ENCODE results near the gene WASL. TPM values are rescaled to one million over a fixed set of nuclear protein-coding genes. Genes with fewer than 3 reads are reported as not detected.

The WASL gene
- total RNA-seq, 2 donors from 2014 or later: 35.1 to 36.7 TPM

DNA sequence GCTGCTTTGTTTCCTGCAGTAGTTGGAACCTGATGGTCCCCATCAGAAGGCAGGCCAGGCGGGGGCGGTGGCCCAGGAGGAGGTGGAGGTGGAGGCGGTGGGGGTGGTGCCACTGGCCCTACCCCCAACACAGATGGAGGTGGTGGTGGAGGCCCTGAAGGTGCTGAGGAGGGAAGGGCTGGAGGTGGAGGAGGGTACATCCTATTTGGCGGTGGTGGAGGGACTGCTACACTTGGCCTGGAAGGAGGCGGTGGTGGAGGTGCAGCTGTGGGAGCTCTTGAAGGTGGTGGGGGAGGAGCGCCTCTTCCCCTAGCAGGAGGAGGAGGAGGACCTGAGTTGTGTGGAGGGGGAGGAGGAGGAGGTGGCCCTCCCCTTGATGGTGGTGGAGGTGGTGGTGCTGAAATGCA, 56.3 kb downstream of the WASL start:
- Histone ChIP-seq H3K27me3 (ENCODE audit: control insufficient read depth, insufficient read depth, low read length, poor library complexity, severe bottlenecking) (no peaks in the 10 kb centered on the region), H3K36me3 (ENCODE audit: control insufficient read depth, insufficient read depth, low read length) (peaks cover 93% of the 10 kb centered on the region), H3K9ac (ENCODE audit: extremely low read depth, low read length, poor library complexity, severe bottlenecking) (no peak overlapping the region), H3K27ac (ENCODE audit: low read depth, low read length) (no peak overlapping the region), H3K4me1 (ENCODE audit: control insufficient read depth, insufficient read depth, low read length) (no peaks in the 10 kb centered on the region), H3K9me3 (ENCODE audit: control insufficient read depth, low read length) (no peaks in the 10 kb centered on the region), H3K4me3 (ENCODE audit: low read length) (no peak overlapping the region)
- peaks cover 45% of the 10 kb centered on the region for H3K36me3 Mint-ChIP-seq (ENCODE audit: low read depth)
- H3K9me3 Mint-ChIP-seq: no peaks in the 10 kb centered on the region
- no peaks in the 10 kb centered on the region for H3K4me1 Mint-ChIP-seq
- WGBS, 2 experiments (ENCODE audit: insufficient coverage in 1 of 2, insufficient read length in 1 of 2): 94% methylated on average over 6 of the region's 6 CpGs; no CpG with 5 or more reads in 1 of the 2 experiments
- no peaks in the 10 kb centered on the region for H3K27me3 Mint-ChIP-seq (ENCODE audit: insufficient read depth)
- DNase-seq: peak; percentile 92
- TF ChIP-seq, protein P1, sequence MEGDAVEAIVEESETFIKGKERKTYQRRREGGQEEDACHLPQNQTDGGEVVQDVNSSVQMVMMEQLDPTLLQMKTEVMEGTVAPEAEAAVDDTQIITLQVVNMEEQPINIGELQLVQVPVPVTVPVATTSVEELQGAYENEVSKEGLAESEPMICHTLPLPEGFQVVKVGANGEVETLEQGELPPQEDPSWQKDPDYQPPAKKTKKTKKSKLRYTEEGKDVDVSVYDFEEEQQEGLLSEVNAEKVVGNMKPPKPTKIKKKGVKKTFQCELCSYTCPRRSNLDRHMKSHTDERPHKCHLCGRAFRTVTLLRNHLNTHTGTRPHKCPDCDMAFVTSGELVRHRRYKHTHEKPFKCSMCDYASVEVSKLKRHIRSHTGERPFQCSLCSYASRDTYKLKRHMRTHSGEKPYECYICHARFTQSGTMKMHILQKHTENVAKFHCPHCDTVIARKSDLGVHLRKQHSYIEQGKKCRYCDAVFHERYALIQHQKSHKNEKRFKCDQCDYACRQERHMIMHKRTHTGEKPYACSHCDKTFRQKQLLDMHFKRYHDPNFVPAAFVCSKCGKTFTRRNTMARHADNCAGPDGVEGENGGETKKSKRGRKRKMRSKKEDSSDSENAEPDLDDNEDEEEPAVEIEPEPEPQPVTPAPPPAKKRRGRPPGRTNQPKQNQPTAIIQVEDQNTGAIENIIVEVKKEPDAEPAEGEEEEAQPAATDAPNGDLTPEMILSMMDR (conservative IDR thresholded peaks at IDR 0.05): no peak
- no peak overlapping the region for H3K4me3 Mint-ChIP-seq
- H3K27ac Mint-ChIP-seq: no peak overlapping the region

DNA sequence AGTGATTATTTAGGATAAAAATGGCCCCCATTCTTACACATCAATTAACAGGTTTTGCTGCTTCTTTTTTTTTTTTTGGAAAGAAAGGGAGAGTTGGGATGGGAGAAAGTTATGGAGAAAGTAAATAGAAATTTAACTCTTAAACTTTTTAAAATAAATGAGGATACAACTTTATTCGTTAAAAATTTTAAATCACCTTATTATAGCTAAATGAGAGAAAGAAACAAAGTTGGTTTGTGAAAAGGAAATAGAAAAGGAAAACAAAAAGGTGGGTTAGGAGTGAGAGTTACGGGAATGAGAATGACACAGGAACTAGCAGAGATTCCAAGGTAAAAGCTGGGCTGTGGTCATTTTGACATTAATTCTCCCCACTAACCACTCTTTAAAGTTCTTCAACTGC, 58.3 kb downstream of the WASL start:
- Mint-ChIP-seq H3K36me3 (ENCODE audit: low read depth) (peaks cover 42% of the 10 kb centered on the region), H3K4me3 (no peak overlapping the region), H3K4me1 (no peaks in the 10 kb centered on the region), H3K9me3 (no peaks in the 10 kb centered on the region), H3K27ac (no peak overlapping the region), H3K27me3 (ENCODE audit: insufficient read depth) (no peaks in the 10 kb centered on the region)
- DNase-seq: no peak
- H3K4me1 ChIP-seq (ENCODE audit: control insufficient read depth, insufficient read depth, low read length): no peaks in the 10 kb centered on the region
- H3K9ac ChIP-seq (ENCODE audit: extremely low read depth, low read length, poor library complexity, severe bottlenecking): no peak overlapping the region
- H3K4me3 ChIP-seq (ENCODE audit: low read length): no peak overlapping the region
- no peak overlapping the region for H3K27ac ChIP-seq (ENCODE audit: low read depth, low read length)
- whole genome bisulfite sequencing, 2 experiments (ENCODE audit: insufficient coverage in 1 of 2, insufficient read length in 1 of 2): 100% methylated on average over 1 of the region's 2 CpGs; no CpG with 5 or more reads in 1 of the 2 experiments
- no peaks in the 10 kb centered on the region for H3K9me3 ChIP-seq (ENCODE audit: control insufficient read depth, low read length)
- peaks cover 84% of the 10 kb centered on the region for H3K36me3 ChIP-seq (ENCODE audit: control insufficient read depth, insufficient read depth, low read length)
- no peaks in the 10 kb centered on the region for H3K27me3 ChIP-seq (ENCODE audit: control insufficient read depth, insufficient read depth, low read length, poor library complexity, severe bottlenecking)
- TF ChIP-seq, protein P1 (conservative IDR thresholded peaks at IDR 0.05): no peak

DNA sequence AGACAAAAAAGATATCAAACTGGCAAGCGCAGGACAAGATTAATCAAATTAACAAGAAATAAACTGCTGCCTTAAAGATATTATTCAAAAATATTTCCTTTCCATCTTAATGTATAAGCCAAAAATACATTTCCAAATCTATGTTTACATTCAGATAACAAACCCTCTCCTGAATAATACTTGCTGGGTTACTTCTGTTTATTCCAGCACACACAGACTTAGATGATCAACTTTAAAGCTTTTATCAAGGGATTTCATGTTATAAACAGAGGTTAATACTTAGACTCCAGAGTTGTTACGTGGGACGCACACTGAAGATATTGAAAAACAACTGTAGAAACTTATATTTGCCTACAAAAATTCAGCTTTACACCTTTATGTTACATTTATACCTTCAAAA, 59.6 kb downstream of the WASL start:
- no peak overlapping the region for H3K4me3 Mint-ChIP-seq
- no peak overlapping the region for H3K27ac Mint-ChIP-seq
- Histone ChIP-seq H3K36me3 (ENCODE audit: control insufficient read depth, insufficient read depth, low read length) (peaks cover 78% of the 10 kb centered on the region), H3K9me3 (ENCODE audit: control insufficient read depth, low read length) (no peaks in the 10 kb centered on the region), H3K9ac (ENCODE audit: extremely low read depth, low read length, poor library complexity, severe bottlenecking) (no peak overlapping the region), H3K27ac (ENCODE audit: low read depth, low read length) (no peak overlapping the region), H3K4me1 (ENCODE audit: control insufficient read depth, insufficient read depth, low read length) (no peaks in the 10 kb centered on the region), H3K4me3 (ENCODE audit: low read length) (no peak overlapping the region), H3K27me3 (ENCODE audit: control insufficient read depth, insufficient read depth, low read length, poor library complexity, severe bottlenecking) (no peaks in the 10 kb centered on the region)
- H3K9me3 Mint-ChIP-seq: no peaks in the 10 kb centered on the region
- H3K4me1 Mint-ChIP-seq: no peaks in the 10 kb centered on the region
- DNase-seq: no peak
- WGBS, 2 experiments (ENCODE audit: insufficient coverage in 1 of 2, insufficient read length in 1 of 2): 79 to 83% methylated on average over 1 to 3 of the region's 3 CpGs
- peaks cover 35% of the 10 kb centered on the region for H3K36me3 Mint-ChIP-seq (ENCODE audit: low read depth)
- H3K27me3 Mint-ChIP-seq (ENCODE audit: insufficient read depth): no peaks in the 10 kb centered on the region
- TF ChIP-seq, protein P1 (conservative IDR thresholded peaks at IDR 0.05): no peak
